Measurements from ENCODE around the gene UBE2D2. TPM values are rescaled to one million over a fixed set of nuclear protein-coding genes. Genes with fewer than 3 reads are reported as not detected.

UBE2D2 gene
- total RNA-seq, 3 donors from 2014 or later, result 139 to 145 (median 140) TPM

DNA sequence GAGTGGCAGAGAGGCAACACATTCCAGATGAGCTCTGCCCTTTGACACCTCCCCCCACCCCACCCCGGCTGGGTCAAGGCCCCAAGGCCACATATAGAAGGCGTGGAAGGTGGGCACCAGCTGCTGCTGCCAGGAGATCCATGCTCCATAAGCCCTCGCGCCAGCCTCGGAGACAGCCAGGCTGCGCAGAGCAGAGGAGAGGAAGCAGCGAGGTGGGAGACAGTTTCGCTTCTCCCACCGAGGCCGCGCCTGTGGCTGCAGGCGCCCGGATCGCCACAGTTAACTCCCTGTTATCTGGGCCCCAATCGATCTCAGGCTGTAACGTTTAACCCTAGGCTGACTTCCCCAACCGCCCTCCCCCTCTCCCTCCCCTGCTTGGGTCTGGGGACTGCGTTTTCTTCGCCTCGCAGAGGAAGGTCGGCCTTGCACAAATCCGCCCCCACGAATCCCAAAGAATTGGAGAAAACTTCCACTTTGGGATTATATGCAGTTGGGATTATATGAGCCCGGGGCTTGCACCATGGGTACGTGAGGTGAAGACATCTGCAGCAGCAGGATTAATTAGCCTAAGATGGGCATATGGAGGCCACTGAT, 85.9 kb downstream of the UBE2D2 start:
- TF ChIP-seq CTCF (IDR thresholded peaks at IDR 0.05), result no peak
- Histone ChIP-seq H3K36me3 (ENCODE audit: low read depth) (no peaks in the 10 kb centered on the region), H3K4me1 (ENCODE audit: low read depth) (peaks cover 50% of the 10 kb centered on the region), H3K4me3 (no peak overlapping the region), H3K9me3 (no peaks in the 10 kb centered on the region)
- DNase-seq (peak in 2 of 3 donors; percentile 49 to 64), ATAC-seq (no peak)
- intact Hi-C loops (cut with DNase I, micrococcal nuclease), result no loop called here

DNA sequence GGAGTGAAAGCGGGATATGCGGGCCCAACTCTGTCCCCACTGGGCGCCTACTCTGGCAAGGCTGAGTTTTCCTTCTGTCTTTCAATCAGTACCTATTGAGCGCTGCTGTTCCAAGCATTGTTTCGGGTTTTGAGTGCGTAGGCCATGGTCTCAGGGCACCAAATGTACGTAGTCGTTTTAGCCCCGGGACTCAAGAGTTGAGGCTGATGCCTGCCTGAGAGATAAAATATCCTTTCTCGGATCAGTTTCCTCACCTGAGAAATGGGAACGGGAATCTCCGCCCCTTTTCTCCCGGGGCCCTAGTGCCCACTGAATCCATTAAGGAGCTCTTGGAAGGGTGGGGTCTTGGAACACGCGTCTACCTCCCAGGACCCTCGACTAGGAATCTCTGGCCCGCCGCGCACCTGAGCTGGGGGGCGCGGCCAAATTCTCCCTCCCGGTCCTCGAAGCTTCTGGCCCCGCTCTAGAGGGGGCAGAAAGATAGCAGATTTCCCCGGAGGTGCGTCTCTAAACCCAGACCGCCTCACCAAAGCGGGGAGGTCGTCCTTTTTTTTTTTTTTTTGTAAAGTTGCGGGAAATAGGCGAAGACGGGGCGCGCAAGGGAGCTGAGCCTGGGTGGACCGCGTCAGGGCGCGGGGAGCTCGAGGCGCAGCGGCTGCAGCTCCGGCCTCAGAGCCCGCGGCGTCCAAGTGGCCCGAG, 86.5 kb downstream of the UBE2D2 start:
- TF ChIP-seq CTCF (IDR thresholded peaks at IDR 0.05), result no peak
- Histone ChIP-seq H3K4me1 (ENCODE audit: low read depth) (peaks cover 46% of the 10 kb centered on the region), H3K36me3 (ENCODE audit: low read depth) (no peaks in the 10 kb centered on the region), H3K9me3 (no peaks in the 10 kb centered on the region), H3K4me3 (no peak overlapping the region)
- peak in 2 of 3 donors; percentile 49 to 56 for DNase-seq
- ATAC-seq, result no peak
- intact Hi-C loops (cut with DNase I, micrococcal nuclease), result no loop called here

DNA sequence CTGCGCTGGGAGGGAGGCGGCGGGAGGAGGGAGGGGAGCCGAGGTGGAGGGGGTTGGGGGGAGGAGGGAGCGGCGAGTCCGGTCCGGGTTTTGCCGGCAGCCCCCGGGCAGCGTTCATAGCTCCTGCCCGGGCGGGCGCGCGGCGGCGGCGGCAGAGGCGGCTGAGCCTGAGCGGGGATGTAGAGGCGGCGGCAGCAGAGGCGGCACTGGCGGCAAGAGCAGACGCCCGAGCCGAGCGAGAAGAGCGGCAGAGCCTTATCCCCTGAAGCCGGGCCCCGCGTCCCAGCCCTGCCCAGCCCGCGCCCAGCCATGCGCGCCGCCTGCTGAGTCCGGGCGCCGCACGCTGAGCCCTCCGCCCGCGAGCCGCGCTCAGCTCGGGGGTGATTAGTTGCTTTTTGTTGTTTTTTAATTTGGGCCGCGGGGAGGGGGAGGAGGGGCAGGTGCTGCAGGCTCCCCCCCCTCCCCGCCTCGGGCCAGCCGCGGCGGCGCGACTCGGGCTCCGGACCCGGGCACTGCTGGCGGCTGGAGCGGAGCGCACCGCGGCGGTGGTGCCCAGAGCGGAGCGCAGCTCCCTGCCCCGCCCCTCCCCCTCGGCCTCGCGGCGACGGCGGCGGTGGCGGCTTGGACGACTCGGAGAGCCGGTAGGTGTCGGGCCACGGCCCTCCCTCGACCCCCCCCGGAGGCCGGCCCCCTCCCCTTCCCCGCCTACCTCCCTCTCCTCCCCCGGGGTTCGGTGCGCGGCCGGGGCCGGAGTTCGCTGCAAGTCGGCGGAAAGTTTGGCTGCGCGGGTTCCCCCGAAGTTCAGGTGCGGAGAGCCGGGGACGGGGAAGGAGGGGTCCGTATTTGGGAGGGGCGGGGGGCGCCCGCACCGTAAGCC, 87.3 kb downstream of the UBE2D2 start, which contains the start of gene CXXC5:
TSS of gene CXXC5 (plus strand) at position 145 of the 877 bp plus-strand sequence. CDS start 32,175 bp downstream, outside the sequence.
- ATAC-seq, result peak; percentile 74
- no peaks in the 10 kb centered on the region for H3K36me3 ChIP-seq (ENCODE audit: low read depth)
- DNase-seq, result peak; percentile 89 to 90 (median 89)
- H3K4me3 ChIP-seq, result peak within 1 kb of the TSS; percentile 80
- TF ChIP-seq CTCF (IDR thresholded peaks at IDR 0.05), result no peak
- intact Hi-C loops (cut with DNase I, micrococcal nuclease), result no loop called here
- peaks cover 44% of the 10 kb centered on the region for H3K4me1 ChIP-seq (ENCODE audit: low read depth)
- no peaks in the 10 kb centered on the region for H3K9me3 ChIP-seq

DNA sequence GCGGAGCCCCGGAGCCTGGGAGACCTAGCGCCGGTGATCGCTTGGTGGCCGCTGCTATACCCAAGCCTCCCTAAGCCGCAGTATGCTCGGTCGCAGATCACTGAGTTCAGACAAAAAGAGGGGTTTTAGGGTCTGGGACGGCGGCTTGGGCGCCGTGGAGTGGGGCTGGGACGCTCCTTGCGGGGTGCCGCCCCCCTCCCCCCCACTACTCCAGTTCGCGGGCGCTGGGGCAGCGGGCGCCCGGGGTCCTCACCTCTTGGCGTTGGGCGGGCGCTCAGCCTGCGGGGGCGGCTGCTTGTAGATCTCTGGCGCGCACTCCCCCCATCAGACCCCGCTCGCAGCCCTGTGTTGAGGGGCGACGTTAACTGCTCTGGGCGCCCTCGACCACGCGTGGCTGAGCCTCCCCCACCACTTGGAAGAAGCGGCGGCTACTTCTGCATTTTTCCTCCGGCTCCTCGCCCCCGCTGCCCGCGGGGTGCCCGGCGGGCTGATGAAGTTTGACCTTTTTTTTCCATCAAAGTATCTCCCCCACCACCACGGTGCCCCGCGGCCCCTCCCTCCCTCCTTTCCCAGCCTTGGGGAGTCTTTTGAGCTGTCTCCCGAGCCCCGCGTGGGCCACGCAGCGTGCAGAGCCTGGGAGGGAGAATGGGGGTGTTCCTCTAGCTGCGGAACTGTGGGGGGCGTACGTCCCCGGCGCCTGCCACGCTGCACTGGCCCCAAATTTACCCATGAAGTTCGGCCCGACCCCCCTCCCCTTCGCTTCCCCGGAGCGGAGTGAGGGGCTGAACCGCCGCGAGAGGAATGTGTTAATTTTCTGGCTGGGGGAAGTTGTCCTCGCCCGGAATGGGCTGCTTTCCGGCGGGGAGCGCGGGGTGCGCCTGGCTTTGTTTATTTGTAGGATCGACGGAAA, 88.2 kb downstream of the UBE2D2 start:
- DNase-seq, result peak in 2 of 3 donors; percentile 66 to 75
- no peaks in the 10 kb centered on the region for H3K9me3 ChIP-seq
- no peak for TF ChIP-seq CTCF (IDR thresholded peaks at IDR 0.05)
- H3K4me1 ChIP-seq (ENCODE audit: low read depth), result peaks cover 38% of the 10 kb centered on the region
- peak; percentile 22 for ATAC-seq
- H3K4me3 ChIP-seq, result peak overlapping the region; percentile 80
- no peaks in the 10 kb centered on the region for H3K36me3 ChIP-seq (ENCODE audit: low read depth)
- intact Hi-C loops (cut with DNase I, micrococcal nuclease), result no loop called here
